Right lobe of liver (tissue), 6 donors: Measurements from ENCODE around the gene JAZF1. TPM values are rescaled to one million over a fixed set of nuclear protein-coding genes. Genes with fewer than 3 reads are reported as not detected.

ENCODE experiments used
- ATAC-seq, 4 donors: fragments of 200-7000 bp; cut with Tn5 transposase; one replicate each; pipeline ENCODE4 v1.9.1; 2020; ENCODE audit warnings: mild to moderate bottlenecking in 4 of 4, moderate library complexity in 4 of 4
- DNase-seq, 3 donors: peaks; one replicate each; pipeline ENCODE4 v3.0.0-alpha.2; 2020
- H3K27ac ChIP-seq, 3 donors: fragments of 200-600 bp; one replicate each; pipeline ENCODE4 v1.8.0; 2022
- H3K27me3 ChIP-seq, 2 donors: fragments of 200-600 bp; one replicate each; pipeline ENCODE4 v1.8.0; 2022
- H3K36me3 ChIP-seq, 4 donors: fragments of 200-600 bp; sonication (generic) in 1 of 4; one replicate each; pipeline versions ENCODE4 v1.5.1 to v1.8.0; 2017 to 2022; ENCODE audit warnings: control low read depth in 1 of 4
- H3K4me1 ChIP-seq, 4 donors: fragments of 200-600 bp; sonication (generic) in 1 of 4; one replicate each; pipeline versions ENCODE4 v1.5.1 to v1.8.0; 2017 to 2022; ENCODE audit warnings: control low read depth in 1 of 4
- H3K4me3 ChIP-seq, 3 donors: fragments of 200-600 bp; one replicate each; pipeline ENCODE4 v1.8.0; 2022
- H3K9me3 ChIP-seq, 4 donors: fragments of 200-600 bp; sonication (generic) in 1 of 4; one replicate each; pipeline versions ENCODE4 v1.5.1 to v1.8.0; 2017 to 2022; ENCODE audit warnings: control low read depth in 1 of 4
- POLR2A ChIP-seq: fragments of 450-650 bp; IDR thresholded peaks from one replicate; pipeline ENCODE4 v1.6.1; 2017; ENCODE audit warnings: antibody characterized with exemption, mild to moderate bottlenecking
- WGBS: methylation state at CpG from one replicate; pipeline ENCODE4 v1.1.6; 2018; ENCODE audit warnings: low coverage, low lambda C conversion rate; ENCODE audit not compliant: insufficient coverage; ENCODE audit errors: missing lambda C conversion rate; 5-methylcytosine and 5-hydroxymethylcytosine counted together
- intact Hi-C, 2 donors: fragments of 100-400 bp; cut with DNase I; formaldehyde crosslinking; loops; one replicate each; pipeline versions ENCODE4 v1.11.2 to v1.14.1; 2022
- total RNA-seq, 6 experiments: library from RNA; depleted of rRNA in 2 of 6; stranded (reverse); fragments of >200 nt in 2 of 6; fragmentation: NEBNext Ultra II Directional in 3 of 6; extraction: Animal tissue kit (Norgen Biotek cat#: 25700) in 3 of 6; gene quantifications; one replicate each; pipeline versions ENCODE4 v1.1.0 to v1.2.4, GENCODE V29; 2016 to 2023
- TF ChIP-seq, protein P1 (sequence below), 4 donors: fragments of 200-600 bp in 3 of 4; fragments of 450-650 bp in 1 of 4; IDR thresholded peaks; one replicate each; pipeline versions ENCODE4 v1.5.1 to v1.8.0; 2016 to 2022; ENCODE audit warnings: antibody characterized with exemption in 4 of 4, mild to moderate bottlenecking in 2 of 4
- donor health status: DM: no; HTN: yes; CAD: no.
- donor health status: DM: no; HTN: no; CAD: no.
- donor health status: DM: no; HTN: no; CAD: no.
- donor health status: DM: no; HTN: yes; CAD: no.
- donor health status: DM: no; HTN: yes; CAD: no.

Gene JAZF1
- total RNA-seq, 6 experiments from 2014 or later: 4.8 to 20.9 (median 6.9) TPM

DNA sequence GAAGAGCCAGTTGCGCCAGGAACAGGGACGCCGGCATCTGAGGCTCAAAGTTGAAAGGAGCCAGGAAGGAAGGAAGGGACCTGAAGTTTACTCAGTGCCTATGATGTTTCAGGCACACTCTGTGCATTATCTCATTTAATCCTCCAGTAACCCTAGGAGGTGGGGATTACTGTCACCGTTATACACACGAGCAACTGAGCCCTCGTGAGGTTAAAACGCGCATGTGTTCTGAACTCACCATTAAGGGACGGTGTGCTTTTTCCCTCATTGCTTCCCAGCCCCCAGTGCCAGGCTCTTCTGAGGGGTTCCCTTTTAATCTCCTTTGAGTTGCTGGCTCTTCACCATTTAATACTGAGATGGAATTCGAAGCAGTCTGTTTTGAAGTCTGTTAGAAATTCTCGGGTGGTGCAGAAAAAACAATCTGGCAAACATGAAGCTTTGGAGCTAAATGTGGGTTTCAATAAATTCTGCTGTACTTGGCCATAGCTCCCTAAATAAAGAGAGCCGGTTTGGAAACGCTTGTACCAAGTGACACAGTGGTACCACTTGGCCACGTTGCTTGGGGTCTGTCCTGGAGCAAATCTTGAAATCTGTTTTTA lies 338.4 kb downstream of the JAZF1 start:
- no peaks in the 10 kb centered on the region for H3K36me3 ChIP-seq
- DNase-seq (no peak), ATAC-seq (no peak)
- TF ChIP-seq, protein P1, sequence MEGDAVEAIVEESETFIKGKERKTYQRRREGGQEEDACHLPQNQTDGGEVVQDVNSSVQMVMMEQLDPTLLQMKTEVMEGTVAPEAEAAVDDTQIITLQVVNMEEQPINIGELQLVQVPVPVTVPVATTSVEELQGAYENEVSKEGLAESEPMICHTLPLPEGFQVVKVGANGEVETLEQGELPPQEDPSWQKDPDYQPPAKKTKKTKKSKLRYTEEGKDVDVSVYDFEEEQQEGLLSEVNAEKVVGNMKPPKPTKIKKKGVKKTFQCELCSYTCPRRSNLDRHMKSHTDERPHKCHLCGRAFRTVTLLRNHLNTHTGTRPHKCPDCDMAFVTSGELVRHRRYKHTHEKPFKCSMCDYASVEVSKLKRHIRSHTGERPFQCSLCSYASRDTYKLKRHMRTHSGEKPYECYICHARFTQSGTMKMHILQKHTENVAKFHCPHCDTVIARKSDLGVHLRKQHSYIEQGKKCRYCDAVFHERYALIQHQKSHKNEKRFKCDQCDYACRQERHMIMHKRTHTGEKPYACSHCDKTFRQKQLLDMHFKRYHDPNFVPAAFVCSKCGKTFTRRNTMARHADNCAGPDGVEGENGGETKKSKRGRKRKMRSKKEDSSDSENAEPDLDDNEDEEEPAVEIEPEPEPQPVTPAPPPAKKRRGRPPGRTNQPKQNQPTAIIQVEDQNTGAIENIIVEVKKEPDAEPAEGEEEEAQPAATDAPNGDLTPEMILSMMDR (IDR thresholded peaks at IDR 0.05): no peak
- TF ChIP-seq POLR2A: no peak
- no peak overlapping the region for H3K27ac ChIP-seq
- no peaks in the 10 kb centered on the region for H3K4me1 ChIP-seq
- 86% methylated on average over 11 of the region's 14 CpGs for WGBS
- H3K27me3 ChIP-seq: no peaks in the 10 kb centered on the region
- no peak overlapping the region for H3K4me3 ChIP-seq
- intact Hi-C loops: no loop called here
- no peaks in the 10 kb centered on the region for H3K9me3 ChIP-seq

DNA sequence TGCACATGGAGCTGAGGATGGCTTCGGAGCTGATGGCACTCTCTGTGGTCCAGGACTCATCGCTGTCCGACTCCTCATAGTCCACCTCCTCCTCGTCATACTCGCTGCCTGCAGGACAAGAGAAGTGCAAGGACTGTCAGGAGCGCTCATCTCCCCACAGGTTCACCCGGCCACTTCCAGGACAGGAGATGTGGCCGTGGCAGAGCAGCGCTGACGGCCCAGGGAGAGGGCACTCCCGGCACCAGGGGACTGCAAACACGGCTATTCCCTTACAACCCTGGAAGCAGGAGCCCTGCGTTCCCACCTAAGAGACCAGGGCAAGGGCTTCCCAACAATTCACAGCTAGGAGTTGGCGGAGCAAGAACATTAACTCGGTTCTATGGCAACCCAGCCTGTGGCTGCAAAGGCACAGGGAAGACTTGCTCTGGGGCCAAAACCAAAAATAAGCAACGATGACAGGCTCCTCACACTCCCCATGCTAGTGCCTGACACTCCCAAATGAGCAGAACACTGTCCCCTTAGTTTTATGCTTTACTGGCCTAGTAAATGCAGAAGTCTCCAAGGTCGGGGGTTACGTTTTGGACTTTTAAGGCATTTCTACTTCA lies 339.7 kb downstream of the JAZF1 start:
- intact Hi-C loops: no loop called here

DNA sequence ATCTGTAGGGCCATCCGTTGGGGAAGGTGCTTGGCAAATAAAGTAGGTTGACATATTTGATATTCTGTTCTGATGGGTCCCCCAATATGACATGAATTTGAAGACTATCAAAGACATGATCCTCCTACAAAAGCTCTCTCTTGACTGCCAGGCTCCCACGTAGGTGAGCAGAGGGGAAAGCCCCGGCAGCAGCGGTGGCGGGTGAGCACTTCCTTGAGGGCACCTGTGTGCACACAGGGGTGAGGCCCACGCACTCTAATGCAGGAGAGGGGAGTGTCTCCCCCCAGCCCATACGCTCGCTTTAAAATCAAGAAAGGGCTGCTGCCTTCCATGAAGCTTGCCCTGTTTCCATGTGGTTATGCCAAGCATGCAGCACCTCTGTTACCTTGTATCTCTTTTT lies 340.3 kb downstream of the JAZF1 start:
- Histone ChIP-seq H3K4me1 (no peaks in the 10 kb centered on the region), H3K27ac (no peak overlapping the region), H3K27me3 (no peaks in the 10 kb centered on the region), H3K4me3 (no peak overlapping the region), H3K36me3 (no peaks in the 10 kb centered on the region), H3K9me3 (no peaks in the 10 kb centered on the region)
- intact Hi-C loops: no loop called here
- WGBS: no CpG with 5 or more reads among the region's 8 CpGs
- TF ChIP-seq POLR2A: no peak
- TF ChIP-seq, protein P1 (IDR thresholded peaks at IDR 0.05): no peak
- DNase-seq: no peak
- ATAC-seq: no peak

More for the DNA sequence above, 339.7 kb downstream of the JAZF1 start:
- Histone ChIP-seq H3K27ac (no peak overlapping the region), H3K4me1 (no peaks in the 10 kb centered on the region), H3K9me3 (no peaks in the 10 kb centered on the region), H3K4me3 (no peak overlapping the region), H3K36me3 (no peaks in the 10 kb centered on the region), H3K27me3 (no peaks in the 10 kb centered on the region)
- DNase-seq: no peak
- no peak for ATAC-seq
- WGBS: 93% methylated on average over 14 of the region's 18 CpGs
- TF ChIP-seq POLR2A: no peak
- TF ChIP-seq, protein P1 (IDR thresholded peaks at IDR 0.05): no peak

DNA sequence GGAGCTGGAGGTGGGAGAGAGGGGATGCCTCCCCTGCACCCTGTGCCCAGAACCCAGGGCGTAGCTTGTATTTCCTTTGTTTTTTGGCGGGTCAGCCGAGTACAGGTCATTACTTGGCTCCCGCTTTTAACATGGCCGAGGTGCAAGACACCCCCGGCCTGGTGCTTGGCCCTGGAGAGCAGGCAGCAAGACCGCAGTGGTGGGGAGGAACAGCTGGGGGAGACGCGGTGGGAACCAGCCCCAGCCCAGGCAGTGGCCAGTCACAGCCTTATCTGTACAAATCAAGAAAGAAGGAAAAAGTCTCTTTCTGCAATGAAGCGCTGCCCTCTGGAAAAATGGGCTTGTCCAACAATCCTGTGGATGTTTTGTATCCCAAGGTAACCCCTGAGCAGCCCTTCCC lies 341.5 kb downstream of the JAZF1 start:
- H3K27ac ChIP-seq: no peak overlapping the region
- TF ChIP-seq, protein P1 (IDR thresholded peaks at IDR 0.05): no peak
- H3K27me3 ChIP-seq: no peaks in the 10 kb centered on the region
- H3K9me3 ChIP-seq: no peaks in the 10 kb centered on the region
- WGBS: 80% methylated on average over 1 of the region's 10 CpGs
- intact Hi-C loops: no loop called here
- H3K36me3 ChIP-seq: peaks cover 0 to 4% (median 0%) of the 10 kb centered on the region in 4 donors
- H3K4me3 ChIP-seq: no peak overlapping the region
- DNase-seq (no peak), ATAC-seq (no peak)
- H3K4me1 ChIP-seq: no peaks in the 10 kb centered on the region
